ENCODE measurements around the gene ASB13.

Gene ASB13

GRCh38 chr10:5617521-5617920 lies 48.9 kb downstream of the ASB13 start:
- Histone ChIP-seq H3K9me3 (ENCODE audit: insufficient read depth, low read length) (no peaks in the 10 kb centered on the region), H3K27me3 (ENCODE audit: insufficient read depth, insufficient read length) (no peaks in the 10 kb centered on the region), H3K36me3 (ENCODE audit: insufficient read depth, insufficient read length, low read length) (no peaks in the 10 kb centered on the region), H3K4me3 (ENCODE audit: insufficient read length, low read depth) (no peak overlapping the region), H3K4me1 (ENCODE audit: insufficient read depth, insufficient read length) (peaks cover 10% of the 10 kb centered on the region), H3K9ac (ENCODE audit: insufficient read length, low read depth) (no peak overlapping the region)
- DNase-seq (ENCODE audit: low read depth, low spot score) = no peak
- TF ChIP-seq ZNF274 (IDR thresholded peaks at IDR 0.05; ENCODE audit: low read depth, low read length) = no peak
- no peak for TF ChIP-seq YY1 (IDR thresholded peaks at IDR 0.05; ENCODE audit: insufficient read depth, insufficient read length)
- no peak for TF ChIP-seq SUZ12 (IDR thresholded peaks at IDR 0.05; ENCODE audit: extremely low read depth, insufficient read depth, insufficient read length)

GRCh38 chr10:5616836-5617235 lies 49.6 kb downstream of the ASB13 start:
- DNase-seq (ENCODE audit: low read depth, low spot score) = no peak
- H3K27me3 ChIP-seq (ENCODE audit: insufficient read depth, insufficient read length) = no peaks in the 10 kb centered on the region
- no peaks in the 10 kb centered on the region for H3K9me3 ChIP-seq (ENCODE audit: insufficient read depth, low read length)
- TF ChIP-seq ZNF274 (IDR thresholded peaks at IDR 0.05; ENCODE audit: low read depth, low read length) = no peak
- no peak for TF ChIP-seq SUZ12 (IDR thresholded peaks at IDR 0.05; ENCODE audit: extremely low read depth, insufficient read depth, insufficient read length)
- no peak for TF ChIP-seq YY1 (IDR thresholded peaks at IDR 0.05; ENCODE audit: insufficient read depth, insufficient read length)
- no peak overlapping the region for H3K9ac ChIP-seq (ENCODE audit: insufficient read length, low read depth)
- no peaks in the 10 kb centered on the region for H3K36me3 ChIP-seq (ENCODE audit: insufficient read depth, insufficient read length, low read length)
- peaks cover 12% of the 10 kb centered on the region for H3K4me1 ChIP-seq (ENCODE audit: insufficient read depth, insufficient read length)
- H3K4me3 ChIP-seq (ENCODE audit: insufficient read length, low read depth) = no peak overlapping the region

DNA sequence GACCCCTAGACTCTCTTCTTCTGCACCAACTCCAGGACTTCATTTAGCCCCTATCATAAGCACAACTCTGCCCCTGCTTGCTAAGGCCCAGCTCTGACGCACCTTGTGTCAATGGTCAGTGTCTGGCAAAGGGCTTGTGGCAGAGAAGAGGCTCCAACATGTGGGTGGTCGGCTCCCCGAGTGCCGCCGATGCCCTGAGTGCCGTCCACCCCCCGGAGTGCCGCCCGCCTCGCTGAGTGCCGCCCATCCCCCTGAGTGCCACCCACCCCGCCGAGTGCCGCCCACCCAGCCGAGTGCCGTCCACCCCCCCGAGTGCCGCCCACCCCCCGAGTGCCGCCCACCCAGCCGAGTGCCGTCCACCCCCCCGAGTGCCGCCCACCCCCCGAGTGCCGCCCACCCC lies 50.3 kb downstream of the ASB13 start:
- DNase-seq (ENCODE audit: low read depth, low spot score) = no peak
- TF ChIP-seq YY1 (IDR thresholded peaks at IDR 0.05; ENCODE audit: insufficient read depth, insufficient read length) = no peak
- TF ChIP-seq SUZ12 (IDR thresholded peaks at IDR 0.05; ENCODE audit: extremely low read depth, insufficient read depth, insufficient read length) = no peak
- no peak for TF ChIP-seq ZNF274 (IDR thresholded peaks at IDR 0.05; ENCODE audit: low read depth, low read length)
- Histone ChIP-seq H3K4me3 (ENCODE audit: insufficient read length, low read depth) (no peak overlapping the region), H3K27me3 (ENCODE audit: insufficient read depth, insufficient read length) (no peaks in the 10 kb centered on the region), H3K9me3 (ENCODE audit: insufficient read depth, low read length) (no peaks in the 10 kb centered on the region), H3K9ac (ENCODE audit: insufficient read length, low read depth) (no peak overlapping the region), H3K4me1 (ENCODE audit: insufficient read depth, insufficient read length) (peaks cover 12% of the 10 kb centered on the region), H3K36me3 (ENCODE audit: insufficient read depth, insufficient read length, low read length) (no peaks in the 10 kb centered on the region)

DNA sequence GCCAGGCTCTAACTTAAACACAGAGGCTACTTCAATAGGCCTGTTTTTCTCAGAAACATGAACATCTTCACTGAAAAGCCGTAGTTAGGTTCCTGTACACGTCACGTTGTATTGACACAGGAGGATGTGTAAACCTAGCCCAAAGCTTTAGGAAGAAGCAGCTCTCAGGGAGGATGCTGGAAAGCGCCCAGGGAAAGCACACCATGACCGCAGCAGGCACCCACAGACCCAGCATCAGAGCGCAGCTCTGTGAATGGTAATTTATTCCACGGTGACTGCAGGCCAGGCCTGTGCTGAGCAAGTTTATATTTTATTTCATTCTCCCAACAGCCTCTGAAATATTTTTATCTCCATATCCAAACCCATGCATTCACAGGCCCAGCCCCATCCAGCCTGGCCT lies 51.1 kb downstream of the ASB13 start:
- Histone ChIP-seq H3K36me3 (ENCODE audit: insufficient read depth, insufficient read length, low read length) (no peaks in the 10 kb centered on the region), H3K4me1 (ENCODE audit: insufficient read depth, insufficient read length) (peaks cover 12% of the 10 kb centered on the region), H3K27me3 (ENCODE audit: insufficient read depth, insufficient read length) (no peaks in the 10 kb centered on the region), H3K4me3 (ENCODE audit: insufficient read length, low read depth) (no peak overlapping the region), H3K9ac (ENCODE audit: insufficient read length, low read depth) (no peak overlapping the region), H3K9me3 (ENCODE audit: insufficient read depth, low read length) (no peaks in the 10 kb centered on the region)
- no peak for TF ChIP-seq SUZ12 (IDR thresholded peaks at IDR 0.05; ENCODE audit: extremely low read depth, insufficient read depth, insufficient read length)
- TF ChIP-seq ZNF274 (IDR thresholded peaks at IDR 0.05; ENCODE audit: low read depth, low read length) = no peak
- no peak for TF ChIP-seq YY1 (IDR thresholded peaks at IDR 0.05; ENCODE audit: insufficient read depth, insufficient read length)
- DNase-seq (ENCODE audit: low read depth, low spot score) = no peak

DNA sequence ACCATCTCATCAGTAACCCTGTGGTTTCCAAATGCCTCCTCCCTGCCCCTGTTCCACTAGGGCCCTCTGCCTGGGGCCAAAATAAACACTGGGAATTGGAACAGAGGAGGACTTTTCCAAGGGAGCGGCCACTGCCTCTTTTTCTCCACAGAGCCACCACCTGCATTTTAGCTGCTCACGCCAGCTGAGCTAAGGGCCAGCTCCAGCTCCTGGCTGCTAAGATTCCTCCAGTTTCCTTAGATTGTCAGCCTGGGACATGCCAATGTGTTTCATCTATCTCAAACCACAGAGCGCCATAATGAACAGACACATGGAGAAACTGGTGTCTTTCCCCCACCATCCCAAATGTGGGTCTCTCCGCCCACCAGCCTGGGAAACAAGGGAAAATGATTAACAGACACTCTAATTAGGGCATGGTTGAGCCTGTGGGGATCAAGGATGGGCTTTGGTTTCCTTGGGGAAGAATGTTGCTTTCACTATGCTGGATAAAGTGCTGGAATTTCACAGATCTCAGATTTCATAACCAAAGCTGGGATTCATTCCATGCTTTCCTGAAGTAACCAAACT lies 52.2 kb downstream of the ASB13 start:
- H3K27me3 ChIP-seq (ENCODE audit: insufficient read depth, insufficient read length) = no peaks in the 10 kb centered on the region
- TF ChIP-seq SUZ12 (IDR thresholded peaks at IDR 0.05; ENCODE audit: extremely low read depth, insufficient read depth, insufficient read length) (no peak), YY1 (IDR thresholded peaks at IDR 0.05; ENCODE audit: insufficient read depth, insufficient read length) (no peak), ZNF274 (IDR thresholded peaks at IDR 0.05; ENCODE audit: low read depth, low read length) (no peak)
- no peak overlapping the region for H3K9ac ChIP-seq (ENCODE audit: insufficient read length, low read depth)
- H3K36me3 ChIP-seq (ENCODE audit: insufficient read depth, insufficient read length, low read length) = no peaks in the 10 kb centered on the region
- H3K4me1 ChIP-seq (ENCODE audit: insufficient read depth, insufficient read length) = peaks cover 15% of the 10 kb centered on the region
- DNase-seq (ENCODE audit: low read depth, low spot score) = no peak
- H3K9me3 ChIP-seq (ENCODE audit: insufficient read depth, low read length) = no peaks in the 10 kb centered on the region
- H3K4me3 ChIP-seq (ENCODE audit: insufficient read length, low read depth) = no peak overlapping the region

DNA sequence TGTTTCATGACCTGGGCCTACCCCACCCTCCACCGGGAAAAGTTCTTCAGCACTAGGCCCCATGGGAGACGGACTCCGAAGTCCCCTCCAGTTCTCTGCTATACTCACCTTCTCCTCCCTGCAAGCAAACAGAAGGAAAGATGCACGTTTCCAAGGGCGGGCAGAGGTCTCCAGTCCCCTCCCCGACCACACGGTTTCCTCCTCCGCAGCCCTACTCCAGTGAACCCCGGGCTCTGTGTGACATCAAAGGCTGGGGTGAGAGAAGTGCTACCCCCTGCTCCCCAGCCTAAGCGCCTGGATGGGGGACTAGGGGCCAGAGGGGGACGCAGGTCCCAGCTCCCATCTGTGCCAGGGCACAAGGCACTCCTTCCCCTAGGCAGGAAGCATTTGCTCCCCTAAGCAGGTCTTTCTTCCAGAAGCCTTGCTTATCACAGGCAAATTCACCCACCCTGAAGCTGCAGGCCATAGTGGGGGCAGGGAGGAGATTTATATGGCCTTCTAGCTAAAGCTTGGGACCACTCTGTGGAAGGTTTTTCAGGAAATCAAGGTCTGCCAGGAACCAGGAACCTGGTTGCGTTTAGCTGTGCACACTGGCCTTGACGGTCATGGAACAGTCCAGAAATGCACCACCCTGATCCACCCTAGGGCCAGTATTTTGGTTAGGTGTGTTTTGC lies 52.8 kb downstream of the ASB13 start:
- no peak overlapping the region for H3K4me3 ChIP-seq (ENCODE audit: insufficient read length, low read depth)
- H3K36me3 ChIP-seq (ENCODE audit: insufficient read depth, insufficient read length, low read length) = no peaks in the 10 kb centered on the region
- no peak overlapping the region for H3K9ac ChIP-seq (ENCODE audit: insufficient read length, low read depth)
- TF ChIP-seq ZNF274 (IDR thresholded peaks at IDR 0.05; ENCODE audit: low read depth, low read length) (no peak), SUZ12 (IDR thresholded peaks at IDR 0.05; ENCODE audit: extremely low read depth, insufficient read depth, insufficient read length) (no peak), YY1 (IDR thresholded peaks at IDR 0.05; ENCODE audit: insufficient read depth, insufficient read length) (no peak)
- DNase-seq (ENCODE audit: low read depth, low spot score) = no peak
- H3K27me3 ChIP-seq (ENCODE audit: insufficient read depth, insufficient read length) = no peaks in the 10 kb centered on the region
- no peaks in the 10 kb centered on the region for H3K9me3 ChIP-seq (ENCODE audit: insufficient read depth, low read length)
- peaks cover 15% of the 10 kb centered on the region for H3K4me1 ChIP-seq (ENCODE audit: insufficient read depth, insufficient read length)

- Histone ChIP-seq H3K4me1 (ENCODE audit: insufficient read depth, insufficient read length) (peaks cover 15% of the 10 kb centered on the region), H3K9me3 (ENCODE audit: insufficient read depth, low read length) (no peaks in the 10 kb centered on the region), H3K4me3 (ENCODE audit: insufficient read length, low read depth) (no peak overlapping the region), H3K36me3 (ENCODE audit: insufficient read depth, insufficient read length, low read length) (no peaks in the 10 kb centered on the region), H3K27me3 (ENCODE audit: insufficient read depth, insufficient read length) (no peaks in the 10 kb centered on the region), H3K9ac (ENCODE audit: insufficient read length, low read depth) (no peak overlapping the region)
- no peak for TF ChIP-seq YY1 (IDR thresholded peaks at IDR 0.05; ENCODE audit: insufficient read depth, insufficient read length)
- no peak for TF ChIP-seq ZNF274 (IDR thresholded peaks at IDR 0.05; ENCODE audit: low read depth, low read length)
- TF ChIP-seq SUZ12 (IDR thresholded peaks at IDR 0.05; ENCODE audit: extremely low read depth, insufficient read depth, insufficient read length) = no peak
- no peak for DNase-seq (ENCODE audit: low read depth, low spot score)
These were observed 54.3 kb downstream of the ASB13 start for GRCh38 chr10:5611899-5612680.
